Activated CD8-positive, alpha-beta memory T cell treated with anti-CD3 and anti-CD28 coated beads, Interleukin-2, amount 10 ng/mL, durations not matched to agents 7 days and 5 days (primary cell): ENCODE data around the gene TXNRD2. TPM values are rescaled to one million over a fixed set of nuclear protein-coding genes. Genes with fewer than 3 reads are reported as not detected.

Source experiments
- ATAC-seq: fragments of 150-1000 bp; cut with Tn5 transposase; one replicate; pipeline ENCODE4 v1.10.0; 2021; ENCODE audit warnings: moderate library complexity
- CTCF ChIA-PET: fragments of 350-600 bp; sonication (Branson Sonifier 250); formaldehyde crosslinking; loops from one replicate; lab custom pipeline; 2021; ENCODE audit warnings: antibody characterized with exemption; lab: Charles Lee
- DNase-seq: peaks from one replicate; pipeline ENCODE4 v3.0.0-alpha.2; 2020
- H3K27ac Mint-ChIP-seq: one replicate; pipeline ENCODE4 v1.8.0; 2021; ENCODE audit warnings: mild to moderate bottlenecking, mixed read lengths
- H3K27me3 Mint-ChIP-seq: one replicate; pipeline ENCODE4 v1.8.0; 2021; ENCODE audit warnings: mixed read lengths
- H3K36me3 Mint-ChIP-seq: one replicate; pipeline ENCODE4 v1.8.0; 2021; ENCODE audit warnings: mild to moderate bottlenecking, mixed read lengths
- H3K4me1 Mint-ChIP-seq: one replicate; pipeline ENCODE4 v1.8.0; 2021; ENCODE audit warnings: mixed read lengths
- H3K4me3 Mint-ChIP-seq: one replicate; pipeline ENCODE4 v1.8.0; 2021; ENCODE audit warnings: mild to moderate bottlenecking, moderate library complexity, mixed read lengths
- H3K9me3 Mint-ChIP-seq: one replicate; pipeline ENCODE4 v1.8.0; 2022; ENCODE audit warnings: low read depth, mixed read lengths
- total RNA-seq, 2 experiments: library from RNA; stranded (reverse); gene quantifications; one replicate each; pipeline ENCODE4 v1.2.3, GENCODE V29; 2021

The TXNRD2 gene
- total RNA-seq, 2 experiments from 2014 or later = 20.5 to 23.1 TPM

DNA sequence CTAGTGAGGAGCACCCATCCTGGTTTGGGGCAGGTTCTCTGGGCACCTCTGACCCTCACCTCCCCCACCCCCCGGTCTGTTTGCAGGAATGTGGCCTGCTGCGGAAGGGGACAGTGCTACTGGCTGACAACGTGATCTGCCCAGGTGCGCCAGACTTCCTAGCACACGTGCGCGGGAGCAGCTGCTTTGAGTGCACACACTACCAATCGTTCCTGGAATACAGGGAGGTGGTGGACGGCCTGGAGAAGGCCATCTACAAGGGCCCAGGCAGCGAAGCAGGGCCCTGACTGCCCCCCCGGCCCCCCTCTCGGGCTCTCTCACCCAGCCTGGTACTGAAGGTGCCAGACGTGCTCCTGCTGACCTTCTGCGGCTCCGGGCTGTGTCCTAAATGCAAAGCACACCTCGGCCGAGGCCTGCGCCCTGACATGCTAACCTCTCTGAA is 26.9 kb upstream of the TXNRD2 start:
- no peak overlapping the region for H3K27ac Mint-ChIP-seq
- H3K4me3 Mint-ChIP-seq = no peak overlapping the region
- H3K36me3 Mint-ChIP-seq = peaks cover 1% of the 10 kb centered on the region
- CTCF ChIA-PET = interaction anchor here (0.6 to 10.7 kb wide), 5 partner anchors 45 to 475 kb away, joined by 3 to 97 read pairs (median 4); no protein-coding TSS in a partner anchor
- H3K4me1 Mint-ChIP-seq = peaks cover 2% of the 10 kb centered on the region
- no peaks in the 10 kb centered on the region for H3K27me3 Mint-ChIP-seq
- DNase-seq = no peak
- no peaks in the 10 kb centered on the region for H3K9me3 Mint-ChIP-seq
- no peak for ATAC-seq

- CTCF ChIA-PET = interaction anchor here (0.6 to 10.7 kb wide), 4 partner anchors 46 to 476 kb away, joined by 4 to 97 read pairs (median 4); no protein-coding TSS in a partner anchor
Observed at GRCh38 chr22:19967850-19968449, 26.3 kb upstream of the TXNRD2 start.

DNA sequence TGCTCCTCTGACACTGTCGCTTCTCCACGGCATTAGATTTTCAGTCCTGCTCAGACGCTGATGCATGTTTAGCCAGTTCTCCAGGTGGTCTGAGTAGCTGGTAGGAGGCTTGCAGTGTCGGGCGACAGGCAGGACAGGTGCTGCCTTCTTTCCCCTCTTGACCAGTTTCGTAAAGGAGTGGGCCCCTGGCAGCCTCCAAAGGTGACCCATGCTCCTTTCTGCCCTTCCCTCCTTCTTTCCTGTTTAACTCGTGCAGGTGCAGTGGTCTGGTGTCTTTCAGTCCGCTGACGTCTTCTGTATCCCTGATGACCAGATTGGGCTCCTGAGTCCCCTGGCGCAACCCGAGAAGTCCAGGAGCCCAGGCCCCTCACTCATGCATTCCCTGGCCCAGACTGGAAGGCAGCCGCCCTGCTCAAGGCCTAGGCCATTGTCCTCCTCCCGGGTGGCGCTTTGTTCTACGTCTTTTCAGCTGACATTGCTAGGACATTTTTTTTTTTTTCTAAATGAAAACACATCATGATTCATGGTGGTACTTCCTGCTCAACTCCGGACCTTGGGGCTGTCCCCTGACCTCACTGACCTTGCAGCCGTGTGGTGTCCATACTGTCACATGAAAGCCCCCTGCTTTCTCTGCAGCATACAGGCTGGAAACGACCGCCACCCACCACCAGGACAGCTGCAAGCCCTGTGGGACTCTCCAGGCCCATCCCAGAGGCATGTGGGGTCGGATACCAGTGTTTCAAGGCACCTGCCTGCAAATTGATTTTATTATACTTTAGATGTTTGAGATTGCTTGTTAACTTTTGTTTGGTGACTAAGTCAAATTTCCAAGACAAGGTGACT is 25.5 kb upstream of the TXNRD2 start:
- H3K27me3 Mint-ChIP-seq = no peaks in the 10 kb centered on the region
- ATAC-seq (no peak), DNase-seq (no peak)
- H3K4me1 Mint-ChIP-seq = peaks cover 3% of the 10 kb centered on the region
- peaks cover 1% of the 10 kb centered on the region for H3K36me3 Mint-ChIP-seq
- H3K4me3 Mint-ChIP-seq = no peak overlapping the region
- CTCF ChIA-PET = interaction anchor here (1.4 to 10.7 kb wide), 2 partner anchors 46 to 144 kb away, joined by 4 to 97 read pairs; no protein-coding TSS in a partner anchor
- H3K9me3 Mint-ChIP-seq = no peaks in the 10 kb centered on the region
- H3K27ac Mint-ChIP-seq = no peak overlapping the region

More at GRCh38 chr22:19967850-19968449, 26.3 kb upstream of the TXNRD2 start:
- no peak for ATAC-seq
- Mint-ChIP-seq H3K9me3 (no peaks in the 10 kb centered on the region), H3K27ac (no peak overlapping the region), H3K36me3 (peaks cover 1% of the 10 kb centered on the region), H3K4me1 (peaks cover 2% of the 10 kb centered on the region), H3K27me3 (no peaks in the 10 kb centered on the region), H3K4me3 (no peak overlapping the region)
- no peak for DNase-seq

- CTCF ChIA-PET = interaction anchor here (1.0 to 10.7 kb wide), 5 partner anchors 12 to 163 kb away, joined by 3 to 97 read pairs (median 5); no protein-coding TSS in a partner anchor
- no peak for DNase-seq
- peaks cover 1% of the 10 kb centered on the region for H3K36me3 Mint-ChIP-seq
- peaks cover 5% of the 10 kb centered on the region for H3K4me1 Mint-ChIP-seq
- no peak overlapping the region for H3K27ac Mint-ChIP-seq
- ATAC-seq = no peak
- H3K27me3 Mint-ChIP-seq = no peaks in the 10 kb centered on the region
- H3K9me3 Mint-ChIP-seq = no peaks in the 10 kb centered on the region
- H3K4me3 Mint-ChIP-seq = no peak overlapping the region
Observed at GRCh38 chr22:19965771-19966709, 24.4 kb upstream of the TXNRD2 start.

DNA sequence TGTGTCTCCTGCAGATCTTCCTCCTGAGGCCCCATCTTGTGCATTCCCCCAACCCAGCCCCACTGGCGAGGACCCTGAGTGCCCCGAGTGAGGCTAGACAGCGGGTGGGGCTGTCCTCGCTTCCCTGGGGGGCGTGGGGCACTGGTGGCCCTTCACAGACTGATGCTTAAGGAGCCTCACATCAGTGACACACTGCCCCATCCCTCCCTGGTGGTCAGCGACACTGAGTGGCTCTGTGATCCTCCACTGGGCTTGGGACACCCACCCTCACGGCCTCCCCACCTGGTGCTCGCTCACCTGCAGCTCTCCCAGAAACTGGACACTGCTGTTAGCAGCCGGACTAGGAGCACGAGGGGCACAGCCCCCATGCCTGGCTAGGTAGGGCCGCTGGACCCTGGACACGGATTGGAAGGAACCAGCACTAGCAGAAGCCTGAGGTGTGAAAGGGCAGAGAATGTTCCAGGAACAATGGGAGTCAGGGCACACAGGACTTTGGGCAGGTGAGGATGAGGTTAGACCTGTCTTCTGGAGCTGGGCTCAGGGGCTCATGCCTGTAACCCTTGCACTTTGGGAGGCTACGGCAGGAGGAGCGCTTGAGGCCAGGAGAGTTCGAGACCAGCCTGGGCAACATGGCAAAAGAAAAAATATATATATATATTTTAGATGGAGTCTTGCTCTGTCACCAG is 23.2 kb upstream of the TXNRD2 start:
- no peak overlapping the region for H3K4me3 Mint-ChIP-seq
- peaks cover 1% of the 10 kb centered on the region for H3K36me3 Mint-ChIP-seq
- ATAC-seq (no peak), DNase-seq (no peak)
- CTCF ChIA-PET = interaction anchor here (1.1 to 10.7 kb wide), 5 partner anchors 11 to 166 kb away, joined by 3 to 97 read pairs (median 5); no protein-coding TSS in a partner anchor
- H3K27me3 Mint-ChIP-seq = no peaks in the 10 kb centered on the region
- H3K9me3 Mint-ChIP-seq = no peaks in the 10 kb centered on the region
- H3K27ac Mint-ChIP-seq = no peak overlapping the region
- H3K4me1 Mint-ChIP-seq = peaks cover 16% of the 10 kb centered on the region

DNA sequence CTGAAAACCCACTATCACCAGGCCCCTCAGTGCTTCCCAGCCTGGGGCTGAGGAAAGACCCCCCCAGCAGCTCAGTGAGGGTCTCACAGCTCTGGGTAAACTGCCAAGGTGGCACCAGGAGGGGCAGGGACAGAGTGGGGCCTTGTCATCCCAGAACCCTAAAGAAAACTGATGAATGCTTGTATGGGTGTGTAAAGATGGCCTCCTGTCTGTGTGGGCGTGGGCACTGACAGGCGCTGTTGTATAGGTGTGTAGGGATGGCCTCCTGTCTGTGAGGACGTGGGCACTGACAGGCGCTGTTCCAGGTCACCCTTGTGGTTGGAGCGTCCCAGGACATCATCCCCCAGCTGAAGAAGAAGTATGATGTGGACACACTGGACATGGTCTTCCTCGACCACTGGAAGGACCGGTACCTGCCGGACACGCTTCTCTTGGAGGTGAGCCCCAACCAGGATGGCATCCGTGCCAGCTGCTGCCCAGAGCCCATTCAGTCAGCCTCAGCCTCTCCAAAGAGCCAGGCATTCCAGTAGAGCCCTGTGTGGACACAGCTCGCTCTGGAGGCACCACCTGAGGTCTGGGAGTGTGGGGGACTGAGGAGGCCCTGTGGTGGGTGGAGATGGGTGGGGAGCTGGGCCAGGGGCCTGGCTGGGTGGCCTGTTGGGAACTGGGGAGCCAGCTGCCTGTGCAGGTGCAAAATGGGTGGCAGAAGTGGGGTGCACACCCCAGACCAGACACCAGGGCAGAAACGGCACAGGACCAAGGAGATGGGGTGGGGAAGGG is 22.4 kb upstream of the TXNRD2 start:
- Mint-ChIP-seq H3K4me1 (peaks cover 20% of the 10 kb centered on the region), H3K36me3 (peaks cover 1% of the 10 kb centered on the region), H3K27me3 (no peaks in the 10 kb centered on the region), H3K4me3 (no peak overlapping the region), H3K9me3 (no peaks in the 10 kb centered on the region), H3K27ac (no peak overlapping the region)
- CTCF ChIA-PET = interaction anchor here (1.1 to 10.7 kb wide), 3 partner anchors 10 to 166 kb away, joined by 3 to 97 read pairs (median 7); no protein-coding TSS in a partner anchor
- no peak for DNase-seq
- no peak for ATAC-seq

DNA sequence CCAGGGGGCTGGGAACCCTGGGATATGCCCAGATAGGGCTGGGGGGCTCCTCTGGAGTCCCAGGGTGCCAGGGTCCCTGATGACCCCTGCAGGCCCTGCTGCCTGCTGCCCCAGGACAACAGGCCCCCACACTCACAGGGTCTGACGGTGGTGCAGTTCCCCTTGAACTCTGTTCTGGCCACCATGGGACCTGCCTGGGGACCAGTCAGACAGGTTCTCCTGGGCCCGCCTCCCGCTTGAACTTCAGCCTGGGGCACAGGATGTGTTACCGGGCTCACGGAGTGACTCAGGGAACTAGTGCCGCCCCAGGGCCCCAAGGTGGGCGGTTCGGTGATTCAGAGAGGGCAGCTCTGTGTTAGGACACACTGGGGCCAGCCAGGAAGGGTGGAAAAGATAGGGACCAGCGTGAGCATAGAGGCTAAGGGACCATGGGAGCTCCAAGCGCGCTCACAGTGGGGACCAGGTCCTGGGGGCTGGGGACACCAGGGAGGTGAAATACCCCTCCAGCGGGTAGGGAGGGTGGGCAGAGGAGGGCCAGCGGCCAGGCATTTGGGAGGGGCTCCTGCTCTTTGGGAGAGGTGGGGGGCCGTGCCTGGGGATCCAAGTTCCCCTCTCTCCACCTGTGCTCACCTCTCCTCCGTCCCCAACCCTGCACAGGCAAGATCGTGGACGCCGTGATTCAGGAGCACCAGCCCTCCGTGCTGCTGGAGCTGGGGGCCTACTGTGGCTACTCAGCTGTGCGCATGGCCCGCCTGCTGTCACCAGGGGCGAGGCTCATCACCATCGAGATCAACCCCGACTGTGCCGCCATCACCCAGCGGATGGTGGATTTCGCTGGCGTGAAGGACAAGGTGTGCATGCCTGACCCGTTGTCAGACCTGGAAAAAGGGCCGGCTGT is 21.5 kb upstream of the TXNRD2 start:
- no peak overlapping the region for H3K4me3 Mint-ChIP-seq
- CTCF ChIA-PET = interaction anchor here (0.9 to 1.3 kb wide), 3 partner anchors 10 to 233 kb away, joined by 3 to 6 read pairs (median 4); no protein-coding TSS in a partner anchor
- no peaks in the 10 kb centered on the region for H3K27me3 Mint-ChIP-seq
- peaks cover 20% of the 10 kb centered on the region for H3K4me1 Mint-ChIP-seq
- H3K9me3 Mint-ChIP-seq = no peaks in the 10 kb centered on the region
- no peaks in the 10 kb centered on the region for H3K36me3 Mint-ChIP-seq
- DNase-seq (no peak), ATAC-seq (no peak)
- no peak overlapping the region for H3K27ac Mint-ChIP-seq

GRCh38 chr22:19962246-19962908 is 20.8 kb upstream of the TXNRD2 start:
- CTCF ChIA-PET = interaction anchor here (0.9 to 1.3 kb wide), 3 partner anchors 9 to 232 kb away, joined by 3 to 6 read pairs (median 4); no protein-coding TSS in a partner anchor
- H3K36me3 Mint-ChIP-seq = peaks cover 1% of the 10 kb centered on the region
- ATAC-seq (peak; percentile 68), DNase-seq (peak; percentile 83)
- no peaks in the 10 kb centered on the region for H3K9me3 Mint-ChIP-seq
- H3K27me3 Mint-ChIP-seq = no peaks in the 10 kb centered on the region
- no peak overlapping the region for H3K4me3 Mint-ChIP-seq
- no peak overlapping the region for H3K27ac Mint-ChIP-seq
- peaks cover 24% of the 10 kb centered on the region for H3K4me1 Mint-ChIP-seq

- no peak overlapping the region for H3K4me3 Mint-ChIP-seq
- no peak for DNase-seq
- no peaks in the 10 kb centered on the region for H3K9me3 Mint-ChIP-seq
- CTCF ChIA-PET = interaction anchor here (1.3 kb wide), 1 partner anchor 231 kb away, joined by 3 read pairs; no protein-coding TSS in a partner anchor
- no peak overlapping the region for H3K27ac Mint-ChIP-seq
- peaks cover 1% of the 10 kb centered on the region for H3K36me3 Mint-ChIP-seq
- peaks cover 27% of the 10 kb centered on the region for H3K4me1 Mint-ChIP-seq
- no peak for ATAC-seq
- H3K27me3 Mint-ChIP-seq = no peaks in the 10 kb centered on the region
Observed at GRCh38 chr22:19961868-19962245, 20.2 kb upstream of the TXNRD2 start.

GRCh38 chr22:19961201-19961580 is 19.6 kb upstream of the TXNRD2 start:
- CTCF ChIA-PET = interaction anchor here (0.6 to 1.0 kb wide), 2 partner anchors 13 to 231 kb away, joined by 3 read pairs; no protein-coding TSS in a partner anchor
- Mint-ChIP-seq H3K36me3 (peaks cover 1% of the 10 kb centered on the region), H3K4me3 (no peak overlapping the region), H3K4me1 (peaks cover 27% of the 10 kb centered on the region), H3K27me3 (no peaks in the 10 kb centered on the region), H3K9me3 (no peaks in the 10 kb centered on the region), H3K27ac (peak overlapping the region; percentile 35)
- ATAC-seq = no peak
- no peak for DNase-seq
